IMR-90 (cell line): ENCODE results near the gene MGST1. TPM values are rescaled to one million over a fixed set of nuclear protein-coding genes. Genes with fewer than 3 reads are reported as not detected.
A peak's percentile ranks its signal among the peaks of the same experiment; 100 is the strongest.

Experiments
- ATAC-seq: fragments of 200-7000 bp; cut with Tn5 transposase; 2 replicates; pipeline ENCODE4 v1.9.1; 2020; ENCODE audit warnings: low read depth, mild to moderate bottlenecking, moderate library complexity
- BruUV-seq: library from RNA; stranded (reverse); fragments of 400-500 nt; replicated peaks from 2 replicates; lab custom pipeline; 2021; lab: Mats Ljungman, UMichigan
- CTCF ChIA-PET: fragments of 300-600 bp; formaldehyde crosslinking; extraction: SDS; loops from one replicate; lab custom pipeline; 2021; ENCODE audit warnings: antibody characterized with exemption; lab: Yijun Ruan, JAX
- POLR2A ChIA-PET: fragments of 300-600 bp; sonication (Branson Sonifier 250); formaldehyde crosslinking; loops from one replicate; lab custom pipeline; 2022; ENCODE audit warnings: antibody characterized with exemption; ENCODE audit not compliant: unreplicated experiment; lab: Charles Lee
- DNase-seq: peaks from one replicate; pipeline ENCODE4 v3.0.0; 2013
- H2AFZ ChIP-seq: replicated peaks from 2 replicates; pipeline ENCODE3; 2013; ENCODE audit warnings: low read length, mild to moderate bottlenecking; ENCODE audit not compliant: poor library complexity
- H2AK5ac ChIP-seq: 2 replicates; pipeline ENCODE4 v1.6.1; 2013; ENCODE audit warnings: low read depth, low read length, inconsistent platforms
- H2AK9ac ChIP-seq: replicated peaks from 2 replicates; pipeline ENCODE3; 2013; ENCODE audit warnings: mild to moderate bottlenecking, low read depth, low read length, moderate library complexity; ENCODE audit not compliant: poor library complexity
- H2BK120ac ChIP-seq: 2 replicates; pipeline ENCODE4 v1.6.1; 2013; ENCODE audit warnings: low read depth, low read length, inconsistent platforms
- H2BK15ac ChIP-seq: 3 replicates; pipeline ENCODE4 v1.6.1; 2013; ENCODE audit warnings: low read depth, low read length, inconsistent platforms
- H2BK20ac ChIP-seq: 2 replicates; pipeline ENCODE4 v1.6.1; 2013; ENCODE audit warnings: low read depth, mild to moderate bottlenecking, inconsistent platforms, low read length, moderate library complexity
- H2BK5ac ChIP-seq: 2 replicates; pipeline ENCODE4 v1.6.1; 2013; ENCODE audit warnings: mild to moderate bottlenecking, low read depth, low read length, inconsistent platforms; ENCODE audit not compliant: poor library complexity, severe bottlenecking
- H3K14ac ChIP-seq: replicated peaks from 2 replicates; pipeline ENCODE4 v1.6.1; 2013; ENCODE audit warnings: low read depth, low read length, inconsistent platforms
- H3K18ac ChIP-seq: 2 replicates; pipeline ENCODE4 v1.6.1; 2013; ENCODE audit warnings: low read depth, low read length, control low read depth
- H3K23ac ChIP-seq: 2 replicates; pipeline ENCODE4 v1.6.1; 2013; ENCODE audit warnings: low read depth, low read length, inconsistent platforms
- H3K27ac ChIP-seq: 2 replicates; pipeline ENCODE4 v1.5.1; 2013; ENCODE audit warnings: mild to moderate bottlenecking, control low read depth, low read length; ENCODE audit not compliant: insufficient read depth
- H3K27me3 ChIP-seq: 2 replicates; pipeline ENCODE4 v1.6.1; 2013; ENCODE audit warnings: low read length; ENCODE audit not compliant: control insufficient read depth, insufficient read depth
- H3K36me3 ChIP-seq: 2 replicates; pipeline ENCODE4 v1.6.1; 2013; ENCODE audit warnings: low read length, mixed read lengths; ENCODE audit not compliant: control insufficient read depth, insufficient read depth
- H3K4ac ChIP-seq: 2 replicates; pipeline ENCODE4 v1.6.1; 2013; ENCODE audit warnings: low read depth, low read length, inconsistent platforms
- H3K4me1 ChIP-seq: 2 replicates; pipeline ENCODE4 v1.6.1; 2013; ENCODE audit warnings: low read length, mixed read lengths; ENCODE audit not compliant: control insufficient read depth, insufficient read depth
- H3K4me2 ChIP-seq: 2 replicates; pipeline ENCODE4 v1.6.1; 2013; ENCODE audit warnings: low read depth, mild to moderate bottlenecking, control low read depth, low read length, moderate library complexity
- H3K4me3 ChIP-seq: 2 replicates; pipeline ENCODE4 v1.5.1; 2013; ENCODE audit warnings: low read depth, mild to moderate bottlenecking, control low read depth, low read length, moderate library complexity; ENCODE audit not compliant: insufficient read depth
- H3K56ac ChIP-seq: 2 replicates; pipeline ENCODE4 v1.6.1; 2013; ENCODE audit warnings: low read length, inconsistent platforms; ENCODE audit not compliant: insufficient read depth; ENCODE audit errors: extremely low read depth
- H3K79me1 ChIP-seq, 2 experiments: 2 replicates each; pipeline ENCODE4 v1.6.1; 2013; ENCODE audit warnings: low read length in 2 of 2, inconsistent platforms in 1 of 2, low read depth in 1 of 2
- H3K9ac ChIP-seq: 2 replicates; pipeline ENCODE4 v1.6.1; 2013; ENCODE audit warnings: low read depth, low read length, control low read depth
- H3K9me1 ChIP-seq: 2 replicates; pipeline ENCODE4 v1.6.1; 2013; ENCODE audit warnings: low read length, inconsistent platforms; ENCODE audit not compliant: insufficient read depth
- H3K9me3 ChIP-seq: 2 replicates; pipeline ENCODE4 v1.6.1; 2013; ENCODE audit warnings: low read length; ENCODE audit not compliant: control insufficient read depth, insufficient read depth
- H4K20me1 ChIP-seq: 2 replicates; pipeline ENCODE4 v1.6.1; 2013; ENCODE audit warnings: low read length, inconsistent platforms; ENCODE audit not compliant: insufficient read depth
- H4K5ac ChIP-seq: 2 replicates; pipeline ENCODE4 v1.6.1; 2013; ENCODE audit warnings: mild to moderate bottlenecking, low read depth, low read length, control low read depth
- H4K8ac ChIP-seq, 2 experiments: 2 replicates each; pipeline ENCODE4 v1.6.1; 2013; ENCODE audit warnings: low read depth in 2 of 2, low read length in 2 of 2, control low read depth in 1 of 2, inconsistent platforms in 1 of 2
- H4K91ac ChIP-seq: 2 replicates; pipeline ENCODE4 v1.6.1; 2013; ENCODE audit warnings: low read depth, low read length, inconsistent platforms; ENCODE audit not compliant: insufficient read depth
- BHLHE40 ChIP-seq: fragments of 150-350 bp; IDR thresholded peaks from 2 replicates; pipeline ENCODE4 v1.6.1; 2016; ENCODE audit warnings: mild to moderate bottlenecking, low read depth, low read length
- CEBPB ChIP-seq: IDR thresholded peaks from 2 replicates; pipeline ENCODE4 v1.6.1; 2012; ENCODE audit warnings: low read depth, low read length, improper control_type of control experiment
- CHD1 ChIP-seq: IDR thresholded peaks from 2 replicates; pipeline ENCODE4 v1.6.1; 2012; ENCODE audit warnings: low read depth, low read length, improper control_type of control experiment
- CTCF ChIP-seq: conservative IDR thresholded peaks from 2 replicates; pipeline ENCODE4 v1.5.1; 2012; ENCODE audit warnings: mild to moderate bottlenecking, low read depth, low read length, improper control_type of control experiment
- ELK1 ChIP-seq: fragments of 150-350 bp; IDR thresholded peaks from 2 replicates; pipeline ENCODE4 v1.6.1; 2016; ENCODE audit warnings: low read depth, mild to moderate bottlenecking, low read length, moderate library complexity, borderline replicate concordance
- FOS ChIP-seq: fragments of 150-350 bp; IDR thresholded peaks from 2 replicates; pipeline ENCODE4 v1.6.1; 2016; ENCODE audit warnings: low read depth, low read length
- MAFK ChIP-seq: IDR thresholded peaks from 2 replicates; pipeline ENCODE4 v1.6.1; 2012; ENCODE audit warnings: low read depth, low read length, improper control_type of control experiment
- MAZ ChIP-seq: IDR thresholded peaks from 2 replicates; pipeline ENCODE4 v1.6.1; 2012; ENCODE audit warnings: low read depth, mild to moderate bottlenecking, low read length, improper control_type of control experiment, moderate library complexity, borderline replicate concordance
- MXI1 ChIP-seq: IDR thresholded peaks from 2 replicates; pipeline ENCODE4 v1.6.1; 2012; ENCODE audit warnings: low read depth, mild to moderate bottlenecking, low read length, moderate library complexity, borderline replicate concordance
- NFE2L2 ChIP-seq: fragments of 150-350 bp; IDR thresholded peaks from 2 replicates; pipeline ENCODE4 v1.6.1; 2016; ENCODE audit warnings: low read depth, mild to moderate bottlenecking, low read length
- POLR2A ChIP-seq: IDR thresholded peaks from 2 replicates; pipeline ENCODE4 v1.6.1; 2012; ENCODE audit warnings: mild to moderate bottlenecking, low read depth, low read length
- RAD21 ChIP-seq: IDR thresholded peaks from 2 replicates; pipeline ENCODE4 v1.6.1; 2012; ENCODE audit warnings: low read length, improper control_type of control experiment
- RCOR1 ChIP-seq: IDR thresholded peaks from 2 replicates; pipeline ENCODE4 v1.6.1; 2012; ENCODE audit warnings: mild to moderate bottlenecking, low read length, improper control_type of control experiment; ENCODE audit not compliant: insufficient replicate concordance
- RFX5 ChIP-seq: IDR thresholded peaks from 2 replicates; pipeline ENCODE4 v1.8.0; 2012; ENCODE audit warnings: low read depth, mild to moderate bottlenecking, low read length, moderate library complexity
- SMC3 ChIP-seq: fragments of 150-350 bp; IDR thresholded peaks from 2 replicates; pipeline ENCODE4 v1.6.1; 2016; ENCODE audit warnings: low read depth, mild to moderate bottlenecking, antibody characterized with exemption, low read length, moderate library complexity
- USF2 ChIP-seq: fragments of 150-350 bp; IDR thresholded peaks from 2 replicates; pipeline ENCODE4 v1.6.1; 2017; ENCODE audit warnings: mild to moderate bottlenecking, antibody characterized with exemption, low read length, low read depth
- WGBS, 2 experiments: methylation state at CpG; one replicate each; pipeline versions ENCODE4 v1.1.5 to v1.1.7; 2013; ENCODE audit warnings: missing lambda C conversion rate in 2 of 2; ENCODE audit not compliant: insufficient read length in 1 of 2; ENCODE audit errors: extremely low coverage in 2 of 2; 5-methylcytosine and 5-hydroxymethylcytosine counted together
- dilution Hi-C: fragments of 300-500 bp; cut with HindIII; formaldehyde crosslinking; loops from one replicate; pipeline ENCODE4 v1.14.3; 2018; ENCODE audit warnings: low sequenced_read_pairs; ENCODE audit not compliant: unreplicated experiment
- in situ Hi-C: fragments of 300-500 bp; cut with MboI; formaldehyde crosslinking; loops from 3 replicates; pipeline ENCODE4 v1.14.3; 2019; ENCODE audit warnings: low sequenced_read_pairs, inconsistent platforms, mixed read lengths
- intact Hi-C: fragments of 100-400 bp; cut with micrococcal nuclease; formaldehyde crosslinking; loops from 2 replicates; pipeline ENCODE4 v1.10.0; 2022
- polyA plus RNA-seq, 3 experiments: library from polyadenylated mRNA; depleted of rRNA; stranded (reverse); fragments of >200 nt; gene quantifications; 2 replicates each; pipeline ENCODE4 v1.2.3, GENCODE V29; 2012; ENCODE audit warnings: low replicate concordance in 1 of 3
- total RNA-seq: library from RNA; depleted of rRNA; stranded (reverse); fragments of >200 nt; gene quantifications from 2 replicates; pipeline ENCODE4 v1.2.3, GENCODE V29; 2012

MGST1 gene
- total and polyA plus RNA-seq, 2 of the 4 experiments (the other 2 are of a cell fraction): 105 to 280 TPM

- Histone ChIP-seq H2BK120ac (no peak overlapping the region), H3K4me3 (no peak overlapping the region), H3K56ac (no peak overlapping the region), H3K18ac (no peak overlapping the region), H4K5ac (no peak overlapping the region), H3K4me1 (peaks cover 2% of the 10 kb centered on the region; the same call in 1 of the 2 replicates), H2AFZ (no peak overlapping the region), H3K9me3 (no peaks in the 10 kb centered on the region), H2AK9ac (no peak overlapping the region), H3K9ac (no peak overlapping the region), H3K9me1 (no peaks in the 10 kb centered on the region), H2BK5ac (no peak overlapping the region), H4K8ac (no peak overlapping the region), H3K27ac (no peak overlapping the region), H3K23ac (no peak overlapping the region), H3K4me2 (no peak overlapping the region), H3K27me3 (no peaks in the 10 kb centered on the region), H2BK20ac (no peak overlapping the region), H2AK5ac (no peak overlapping the region), H2BK15ac (no peak overlapping the region), H4K91ac (no peak overlapping the region), H3K36me3 (peaks cover 3% of the 10 kb centered on the region), H3K79me1 (no peaks in the 10 kb centered on the region; a peak in 1 of 4 replicates), H3K4ac (no peak overlapping the region), H3K14ac (no peak overlapping the region), H4K20me1 (no peaks in the 10 kb centered on the region)
- intact Hi-C loops (no loop called here), in situ Hi-C loops (loop anchor here (10.0 kb wide), 1 partner anchor 1255 kb away; no protein-coding TSS in a partner anchor), dilution Hi-C loops (no loop called here)
- POLR2A ChIA-PET: no interaction called here
- CTCF ChIA-PET: interaction anchor here (0.8 kb wide), 1 partner anchor 13 kb away, joined by 3 read pairs; no protein-coding TSS in a partner anchor
- TF ChIP-seq SMC3 (no peak), POLR2A (no peak), ELK1 (no peak), NFE2L2 (peak; percentile 32; the same call in 1 of the 2 replicates), RAD21 (no peak), USF2 (peak; percentile 27; the same call in 1 of the 2 replicates), CEBPB (peak; percentile 82), MAZ (no peak), CHD1 (no peak), MXI1 (peak; percentile 70), MAFK (no peak), CTCF (no peak), BHLHE40 (peak; percentile 38; the same call in 1 of the 2 replicates), RCOR1 (no peak), RFX5 (no peak), FOS (0 out of 2 replicates have a peak, but pooled peaks have one; percentile 6)
- ATAC-seq (peak; percentile 64), DNase-seq (peak; percentile 88)
- BruUV-seq: no TSS peak
- WGBS, 2 experiments: 56% methylated on average over 3 of the region's 4 CpGs; no CpG with 5 or more reads in 1 of the 2 experiments
Observed at GRCh38 chr12:16389594-16389993, 42.1 kb downstream of the MGST1 start.
